ENCODE results near the gene CD300H.

- TF ChIP-seq, protein P1, sequence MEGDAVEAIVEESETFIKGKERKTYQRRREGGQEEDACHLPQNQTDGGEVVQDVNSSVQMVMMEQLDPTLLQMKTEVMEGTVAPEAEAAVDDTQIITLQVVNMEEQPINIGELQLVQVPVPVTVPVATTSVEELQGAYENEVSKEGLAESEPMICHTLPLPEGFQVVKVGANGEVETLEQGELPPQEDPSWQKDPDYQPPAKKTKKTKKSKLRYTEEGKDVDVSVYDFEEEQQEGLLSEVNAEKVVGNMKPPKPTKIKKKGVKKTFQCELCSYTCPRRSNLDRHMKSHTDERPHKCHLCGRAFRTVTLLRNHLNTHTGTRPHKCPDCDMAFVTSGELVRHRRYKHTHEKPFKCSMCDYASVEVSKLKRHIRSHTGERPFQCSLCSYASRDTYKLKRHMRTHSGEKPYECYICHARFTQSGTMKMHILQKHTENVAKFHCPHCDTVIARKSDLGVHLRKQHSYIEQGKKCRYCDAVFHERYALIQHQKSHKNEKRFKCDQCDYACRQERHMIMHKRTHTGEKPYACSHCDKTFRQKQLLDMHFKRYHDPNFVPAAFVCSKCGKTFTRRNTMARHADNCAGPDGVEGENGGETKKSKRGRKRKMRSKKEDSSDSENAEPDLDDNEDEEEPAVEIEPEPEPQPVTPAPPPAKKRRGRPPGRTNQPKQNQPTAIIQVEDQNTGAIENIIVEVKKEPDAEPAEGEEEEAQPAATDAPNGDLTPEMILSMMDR (IDR thresholded peaks at IDR 0.05) = no peak
- TF ChIP-seq ZFX (IDR thresholded peaks at IDR 0.05; ENCODE audit: borderline replicate concordance) = no peak
Observed at GRCh38 chr17:74582633-74583032, 15.3 kb upstream of the CD300H start.
